ENCODE data around the gene PGAM2. TPM values are rescaled to one million over a fixed set of nuclear protein-coding genes. Genes with fewer than 3 reads are reported as not detected.

Gene PGAM2
- total RNA-seq, 1 experiment from 2014 or later: not detected

- DNase-seq (ENCODE audit: low read depth): no peak
Observed at GRCh38 chr7:44085546-44085945, 20.2 kb upstream of the PGAM2 start.

DNA sequence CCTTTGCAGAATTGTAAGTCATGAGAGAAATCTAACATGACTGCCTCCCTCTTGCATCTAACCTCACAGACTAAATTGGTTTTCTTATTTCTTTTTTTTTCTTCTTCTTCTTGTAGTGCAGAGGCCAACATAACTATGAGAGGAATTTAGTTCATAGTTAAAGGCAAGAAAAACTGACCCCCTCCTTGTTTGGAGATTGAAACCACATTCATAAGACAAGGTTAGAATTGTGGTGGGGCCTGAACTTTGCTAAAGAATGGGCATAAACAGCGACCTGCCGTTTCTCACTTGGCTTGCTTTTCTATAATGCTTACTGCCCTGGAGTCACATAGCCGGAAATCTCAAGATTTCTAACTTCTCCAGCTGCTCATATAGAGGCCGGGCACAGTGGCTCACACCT, 19.3 kb upstream of the PGAM2 start:
- no peak for DNase-seq (ENCODE audit: low read depth)

DNA sequence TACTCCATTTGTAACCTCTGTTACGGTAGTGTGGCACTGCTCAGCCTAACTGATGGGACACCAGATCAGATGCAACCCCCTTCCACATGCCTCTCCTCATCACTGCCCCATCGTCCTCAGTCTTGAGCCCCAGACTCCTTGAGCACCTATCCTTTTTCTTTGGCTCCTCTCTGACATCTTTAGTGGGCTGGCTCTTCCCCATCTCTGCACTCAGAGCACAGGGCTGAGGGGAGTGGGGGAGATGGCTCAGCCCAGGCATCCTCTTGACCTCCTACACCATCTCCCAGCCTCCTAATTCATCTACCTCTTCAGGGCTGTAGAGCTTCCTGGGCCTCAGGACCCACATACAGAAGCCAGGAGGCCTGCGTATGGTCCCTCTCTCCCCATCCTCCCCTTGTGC, 18.4 kb upstream of the PGAM2 start:
- no peak for DNase-seq (ENCODE audit: low read depth)

- DNase-seq (ENCODE audit: low read depth): peak; percentile 100
Observed at GRCh38 chr7:44082541-44083207, 17.3 kb upstream of the PGAM2 start.

DNA sequence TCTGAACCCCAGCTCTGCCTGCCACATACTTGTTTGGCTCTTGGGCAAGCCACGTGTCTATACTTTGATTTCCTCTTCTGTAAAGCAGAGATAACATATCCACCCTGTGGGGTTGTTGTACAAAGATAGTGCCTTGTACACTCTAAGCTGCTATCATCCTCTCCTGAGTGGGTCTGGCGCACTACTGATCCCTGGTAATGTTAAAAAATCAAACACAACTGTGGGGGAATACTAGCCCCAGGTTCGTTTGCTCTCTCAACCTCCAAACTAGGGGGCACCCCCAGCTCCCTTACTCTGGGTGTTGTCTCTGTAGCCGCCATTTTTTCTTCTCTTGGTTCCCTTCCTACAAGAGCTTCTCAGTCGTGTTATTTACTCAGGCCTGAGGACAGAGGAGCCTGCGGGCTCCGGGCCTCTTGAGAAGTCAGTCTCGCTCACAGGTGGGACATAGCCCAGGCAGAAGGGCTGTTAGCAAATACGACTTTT, 15.9 kb upstream of the PGAM2 start:
- DNase-seq (ENCODE audit: low read depth): no peak

DNA sequence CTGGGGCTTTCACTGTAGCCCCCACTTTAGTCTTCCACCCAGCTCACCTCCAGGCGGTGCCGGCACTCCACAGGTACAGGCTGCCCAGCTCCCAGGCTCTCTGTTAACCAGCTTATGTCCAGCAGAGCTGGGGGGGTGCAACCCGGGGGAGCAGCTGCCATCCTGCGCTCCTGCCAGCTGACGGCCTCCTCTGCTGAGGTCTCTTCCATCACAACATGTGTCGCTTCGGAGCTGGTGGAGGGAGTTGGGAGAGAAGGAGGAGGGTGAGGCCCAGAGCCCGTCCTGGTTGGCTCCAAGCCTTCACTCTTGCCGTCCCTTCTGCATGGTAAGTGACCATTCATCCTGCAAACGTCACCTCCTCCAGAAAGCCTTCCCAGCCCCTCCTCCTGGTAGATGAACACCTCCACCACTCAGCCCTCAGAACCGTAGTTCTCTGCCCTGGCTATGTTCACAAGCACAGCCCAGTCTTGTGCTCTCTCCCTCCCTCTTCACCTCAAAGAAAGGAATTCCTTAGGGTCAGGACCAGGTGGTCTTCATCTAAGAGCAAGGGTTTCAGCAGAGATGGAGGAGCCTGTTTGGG, 15.4 kb upstream of the PGAM2 start:
- no peak for DNase-seq (ENCODE audit: low read depth)

DNA sequence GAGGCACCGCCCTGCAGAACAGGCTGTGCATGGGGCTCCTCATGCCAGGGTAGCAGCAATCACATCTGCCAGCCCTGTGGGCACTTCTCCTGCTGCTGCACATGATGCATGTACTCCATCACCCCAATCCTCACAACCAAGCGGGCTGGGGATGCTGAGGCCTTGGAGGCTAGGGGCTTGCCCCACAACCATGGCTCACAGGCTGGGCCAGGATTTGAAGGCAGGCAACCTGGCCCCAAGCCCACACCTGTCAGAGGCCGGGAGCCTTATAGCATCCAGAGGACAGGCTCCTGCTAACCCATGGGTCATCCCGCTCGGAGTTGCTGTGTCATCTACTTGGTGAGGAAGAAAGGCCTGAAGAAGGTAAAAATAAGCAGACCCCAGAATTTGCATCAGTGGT, 14.8 kb upstream of the PGAM2 start:
- DNase-seq (ENCODE audit: low read depth): no peak

- DNase-seq (ENCODE audit: low read depth): no peak
Observed at GRCh38 chr7:44079331-44080021, 14.1 kb upstream of the PGAM2 start.

GRCh38 chr7:44078521-44078920, 13.2 kb upstream of the PGAM2 start:
- DNase-seq (ENCODE audit: low read depth): no peak

DNA sequence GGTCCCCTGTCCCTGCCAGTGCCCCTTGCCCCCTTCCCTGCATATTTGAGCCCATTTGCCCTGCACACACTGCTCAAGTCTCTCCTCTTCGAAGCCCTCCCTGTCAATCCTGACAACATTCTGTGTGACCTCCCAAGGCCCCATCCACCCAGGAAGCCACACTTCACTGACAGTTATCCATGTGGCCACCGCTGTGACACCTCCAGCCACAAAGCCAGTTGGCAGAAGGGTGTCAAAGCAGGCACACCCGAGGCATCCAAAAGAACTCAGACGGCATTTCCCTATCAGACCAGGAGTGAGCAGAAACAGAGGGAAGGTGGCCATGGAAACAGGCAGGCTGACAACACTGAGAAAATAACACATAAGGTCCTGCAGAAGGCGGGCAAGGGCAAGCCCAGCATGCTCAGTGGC, 12.3 kb upstream of the PGAM2 start:
- no peak for DNase-seq (ENCODE audit: low read depth)

DNA sequence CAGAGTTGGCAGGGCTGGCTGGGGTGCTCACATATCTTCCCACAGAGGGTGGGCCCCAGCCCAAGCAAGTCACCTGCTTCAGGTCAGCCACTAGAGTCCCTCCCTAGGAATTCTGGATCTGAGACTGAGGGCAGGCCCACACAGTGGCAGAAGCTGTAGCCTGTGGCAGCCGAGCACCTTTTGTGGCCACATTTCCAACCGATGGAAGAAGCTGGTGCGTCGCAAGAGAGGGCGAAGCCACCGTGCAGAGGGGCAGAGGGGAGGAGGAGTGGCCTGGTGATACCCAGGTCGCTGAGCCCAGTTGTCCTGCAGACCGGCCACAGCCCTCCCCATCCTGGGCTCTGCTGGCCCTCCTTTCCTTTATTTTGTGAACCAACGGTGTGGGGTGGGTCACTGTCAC, 11.7 kb upstream of the PGAM2 start:
- DNase-seq (ENCODE audit: low read depth): no peak

GRCh38 chr7:44076101-44076895, 10.9 kb upstream of the PGAM2 start:
- no peak for DNase-seq (ENCODE audit: low read depth)

DNA sequence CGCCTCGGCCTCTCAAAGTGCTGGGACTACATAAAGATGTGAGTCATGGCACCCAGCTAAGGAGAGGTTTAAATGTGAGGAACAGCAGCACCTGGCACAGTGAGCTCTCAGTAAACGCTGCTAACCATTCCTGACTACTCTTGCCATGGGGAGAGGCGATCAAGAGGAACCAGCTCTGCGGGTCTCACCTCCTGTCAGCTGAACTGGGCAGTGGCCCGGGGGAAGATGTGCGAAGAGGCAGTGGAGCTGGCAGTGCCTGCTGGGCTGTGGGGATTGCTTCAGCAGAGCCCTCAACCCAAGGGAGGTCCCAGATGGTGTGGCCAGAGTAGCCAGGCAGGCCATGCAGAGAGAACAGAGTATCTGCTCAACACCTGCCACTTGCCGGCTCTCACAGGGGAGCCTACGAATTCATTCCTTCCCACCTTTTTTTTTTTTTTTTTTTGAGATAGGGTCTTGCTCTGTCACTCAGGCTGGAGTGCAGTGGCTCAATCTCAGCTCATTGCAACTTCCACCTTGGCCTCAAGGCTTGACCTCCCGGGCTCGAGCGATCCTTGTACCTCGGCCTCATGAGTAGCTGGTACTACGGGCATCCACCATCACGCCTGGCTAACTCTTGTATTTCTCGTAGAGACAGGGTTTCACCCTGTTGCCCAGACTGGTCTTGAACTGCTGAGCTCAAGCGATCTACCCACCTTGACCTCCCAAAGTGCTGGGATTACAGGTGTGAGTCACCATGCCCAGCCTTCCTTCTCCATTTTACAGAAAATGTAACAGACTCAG, 10.1 kb upstream of the PGAM2 start:
- no peak for DNase-seq (ENCODE audit: low read depth)

GRCh38 chr7:44074349-44074695, 9.0 kb upstream of the PGAM2 start:
- no peak for DNase-seq (ENCODE audit: low read depth)

DNA sequence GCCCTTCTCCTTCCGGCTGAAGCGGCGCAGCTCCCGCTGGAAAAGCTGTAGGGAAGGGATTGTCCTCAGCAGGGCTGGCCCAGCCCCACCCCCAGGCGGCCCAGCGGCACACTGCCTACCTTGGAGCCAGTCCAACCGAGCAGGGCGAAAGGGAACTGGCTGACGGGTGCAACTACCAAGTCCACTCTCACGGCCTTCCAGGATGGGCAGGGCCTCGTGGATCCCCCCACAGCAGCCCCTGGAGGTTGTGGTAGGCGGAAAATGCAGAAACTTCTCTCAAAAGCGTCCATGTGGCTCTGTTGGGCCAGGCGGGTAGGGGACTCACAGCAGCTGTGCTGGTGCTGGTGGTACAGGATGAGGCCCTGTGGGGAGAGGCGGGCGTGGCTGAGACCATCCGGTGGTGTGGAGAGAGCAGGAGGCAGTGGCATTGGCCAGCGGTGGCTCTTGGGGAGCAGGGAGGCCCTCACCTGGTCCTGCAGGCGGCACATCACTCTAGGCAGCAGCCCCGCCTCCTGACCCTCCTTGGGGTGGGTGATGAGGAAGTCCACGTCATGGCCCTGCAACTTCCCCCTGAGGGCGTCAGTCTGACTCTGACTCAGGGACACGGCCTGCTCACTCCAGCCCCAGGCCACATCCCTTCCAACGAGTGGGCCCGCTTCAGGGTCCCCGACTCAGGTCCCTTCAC, 8.4 kb upstream of the PGAM2 start:
- peak; percentile 94 for DNase-seq (ENCODE audit: low read depth)

DNA sequence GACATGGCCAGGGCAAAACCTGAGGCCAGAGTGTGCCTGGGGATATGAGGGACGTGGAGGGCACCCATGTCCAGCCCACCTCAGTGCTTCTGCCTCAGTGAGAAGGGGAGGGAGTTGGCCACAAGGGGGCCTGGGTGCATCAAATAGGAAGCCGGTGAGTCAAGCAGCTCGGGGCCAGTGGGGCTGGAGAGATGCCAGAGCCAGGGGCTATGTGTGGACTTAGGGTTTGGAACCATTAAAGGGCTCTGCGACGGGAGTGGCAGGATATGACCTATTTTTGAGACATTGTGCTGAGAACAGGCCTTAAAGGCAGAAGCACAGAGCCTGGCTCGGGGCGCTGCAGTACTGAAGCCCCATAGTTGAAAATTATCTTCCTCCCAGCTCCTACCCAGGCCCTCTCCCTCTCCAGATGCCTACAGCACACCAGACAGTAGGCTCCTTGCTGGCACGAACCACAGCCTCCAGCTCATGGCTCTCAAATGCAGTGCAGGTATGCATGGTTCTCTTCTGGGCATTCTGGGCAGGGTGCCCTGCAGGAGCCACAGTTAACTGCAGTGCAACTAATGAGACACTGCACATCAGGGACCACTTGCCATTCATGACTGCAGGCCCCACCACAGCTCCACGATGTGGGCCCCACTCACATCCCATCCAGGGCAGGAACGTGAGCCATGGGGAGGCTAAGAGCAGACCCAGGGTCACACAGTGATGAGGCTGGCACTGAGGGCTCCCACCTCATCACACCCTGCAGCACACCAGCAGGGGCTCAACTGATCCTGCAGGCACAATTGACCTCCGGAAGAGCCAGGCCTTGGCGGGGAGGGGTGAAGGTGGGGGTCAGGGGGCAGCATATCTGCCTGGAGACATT, 7.2 kb upstream of the PGAM2 start:
- DNase-seq (ENCODE audit: low read depth): peak; percentile 98

- no peak for DNase-seq (ENCODE audit: low read depth)
Observed at GRCh38 chr7:44071726-44072363, 6.5 kb upstream of the PGAM2 start.

DNA sequence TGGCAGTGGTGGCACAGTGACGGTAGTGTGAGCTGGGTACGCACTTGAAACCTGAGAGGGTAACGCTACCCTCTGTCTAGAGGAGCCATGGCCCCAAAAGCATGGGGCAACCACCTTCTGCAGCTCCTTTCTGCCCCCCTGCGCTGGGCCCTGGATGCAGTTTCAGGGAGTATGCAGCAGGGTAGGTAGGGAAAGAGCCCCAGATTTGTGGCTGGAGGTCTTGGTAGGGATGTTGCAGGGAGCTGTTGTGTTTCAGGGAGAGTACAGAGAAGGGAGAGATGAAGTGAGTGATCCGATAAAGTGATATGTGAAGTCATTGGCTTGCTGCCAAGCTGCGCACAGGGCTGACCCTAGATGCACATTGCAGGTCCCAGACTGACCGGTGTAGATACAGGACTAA, 2.7 kb upstream of the PGAM2 start:
- peak; percentile 56 for DNase-seq (ENCODE audit: low read depth)
